Measurements from ENCODE around the gene ETV7. TPM values are rescaled to one million over a fixed set of nuclear protein-coding genes. Genes with fewer than 3 reads are reported as not detected.

ETV7 gene
- total RNA-seq, 4 donors from 2014 or later, result 14.3 to 30.0 (median 15.0) TPM

- no peak for DNase-seq (ENCODE audit: low spot score in 2 of 2)
- 52 to 53% methylated on average over 9 of the region's 9 CpGs for WGBS, 2 donors
- H3K4me3 ChIP-seq (ENCODE audit: low read depth, poor library complexity, severe bottlenecking), result no peak overlapping the region
- no peak for TF ChIP-seq CTCF (IDR thresholded peaks at IDR 0.05)
- TF ChIP-seq POLR2A (IDR thresholded peaks at IDR 0.05), result no peak
- intact Hi-C loops (cut with DNase I; ENCODE audit: low total_unique reads), result no loop called here
Measured at GRCh38 chr6:36319436-36319762, 68.1 kb downstream of the ETV7 start.

- 78 to 82% methylated on average over 6 of the region's 6 CpGs for WGBS, 2 donors
- intact Hi-C loops (cut with DNase I; ENCODE audit: low total_unique reads), result no loop called here
Measured at GRCh38 chr6:36318690-36319435, 68.6 kb downstream of the ETV7 start.

GRCh38 chr6:36317623-36318022 is 69.8 kb downstream of the ETV7 start:
- no peak for TF ChIP-seq POLR2A (IDR thresholded peaks at IDR 0.05)
- TF ChIP-seq CTCF (IDR thresholded peaks at IDR 0.05), result no peak
- 83 to 90% methylated on average over 2 of the region's 2 CpGs for WGBS, 2 donors
- intact Hi-C loops (cut with DNase I; ENCODE audit: low total_unique reads), result no loop called here
- DNase-seq (ENCODE audit: low spot score in 2 of 2), result no peak
- no peak overlapping the region for H3K4me3 ChIP-seq (ENCODE audit: low read depth, poor library complexity, severe bottlenecking)

More at GRCh38 chr6:36318690-36319435, 68.6 kb downstream of the ETV7 start:
- TF ChIP-seq POLR2A (IDR thresholded peaks at IDR 0.05) (no peak), CTCF (IDR thresholded peaks at IDR 0.05) (no peak)
- no peak for DNase-seq (ENCODE audit: low spot score in 2 of 2)
- H3K4me3 ChIP-seq (ENCODE audit: low read depth, poor library complexity, severe bottlenecking), result no peak overlapping the region

Other genes starting within 250 kb of the ETV7 start
- 10 to 100 TPM; 13.2 to 21.9 (median 17.6) TPM for gene BRPF3, start 190.9 kb downstream of the ETV7 start, total RNA-seq
- gene PNPLA1, start 117.6 kb downstream of the ETV7 start, total RNA-seq, result 10 to 100 TPM; 26.7 to 54.2 (median 30.0) TPM
- not detected for gene BNIP5, start 50.8 kb downstream of the ETV7 start, total RNA-seq
- not detected for gene PXT1, start 55.2 kb upstream of the ETV7 start, total RNA-seq
- 10 to 100 TPM; 48.5 to 84.1 (median 56.8) TPM for gene KCTD20, start 55.3 kb upstream of the ETV7 start, total RNA-seq
- gene STK38, start 159.8 kb upstream of the ETV7 start, total RNA-seq, result 10 to 100 TPM; 27.1 to 37.4 (median 30.6) TPM
- 100 to 1,000 TPM; 114 to 272 (median 177) TPM for gene SRSF3, start 206.7 kb upstream of the ETV7 start, total RNA-seq

All from lower leg skin (tissue), 4 donors.